K562 (cell line): Measurements from ENCODE around the gene CREB3L4. TPM values are rescaled to one million over a fixed set of nuclear protein-coding genes. Genes with fewer than 3 reads are reported as not detected.

ENCODE experiments used
- CBX5 ChIP-seq: IDR thresholded peaks from 2 replicates; pipeline ENCODE4 v1.6.1; 2014; ENCODE audit warnings: low read depth, borderline replicate concordance
- CTCF ChIP-seq, 3 experiments: IDR thresholded peaks in 2 of 3; conservative IDR thresholded peaks in 1 of 3; 2 replicates each; pipeline ENCODE4 v1.5.1; 2011 to 2012; ENCODE audit warnings: low read length in 3 of 3, mild to moderate bottlenecking in 3 of 3, control low read depth in 2 of 3, improper control_type of control experiment in 1 of 3, inconsistent platforms in 1 of 3, low read depth in 1 of 3, mixed read lengths in 1 of 3, moderate library complexity in 1 of 3; ENCODE audit not compliant: insufficient read depth in 2 of 3
- CUX1 ChIP-seq: fragments of 200-800 bp; sonication (Bioruptor generic); IDR thresholded peaks from 2 replicates; pipeline ENCODE4 v1.6.1; 2016; ENCODE audit warnings: missing genetic modification characterization, missing compliant biosample characterization
- EP400 ChIP-seq: fragments of 450-650 bp; IDR thresholded peaks from 2 replicates; pipeline ENCODE4 v1.6.1; 2017; ENCODE audit warnings: antibody characterized with exemption, mild to moderate bottlenecking, moderate library complexity
- FOSL1 ChIP-seq: fragments of 200-800 bp; sonication (Bioruptor generic); conservative IDR thresholded peaks from 2 replicates; pipeline ENCODE4 v1.6.1; 2016; ENCODE audit warnings: missing genetic modification characterization, missing compliant biosample characterization
- GABPA ChIP-seq: fragments of 200-800 bp; sonication (Bioruptor generic); conservative IDR thresholded peaks from 2 replicates; pipeline ENCODE4 v1.6.1; 2016; ENCODE audit warnings: low read depth, missing genetic modification characterization, missing compliant biosample characterization
- GABPB2 ChIP-seq: fragments of 250-450 bp; sonication (Bioruptor Pico); conservative IDR thresholded peaks from 2 replicates; pipeline ENCODE4 v1.5.1; 2021; ENCODE audit warnings: mild to moderate bottlenecking
- GTF2E2 ChIP-seq: fragments of 200-800 bp; sonication (Bioruptor generic); IDR thresholded peaks from 2 replicates; pipeline ENCODE4 v1.6.1; 2016; ENCODE audit warnings: missing genetic modification characterization, missing compliant biosample characterization
- HDAC1 ChIP-seq, 2 experiments: fragments of 450-650 bp; IDR thresholded peaks; 2 replicates each; pipeline ENCODE4 v1.6.1; 2016 to 2017; ENCODE audit warnings: inconsistent platforms in 1 of 2, mild to moderate bottlenecking in 1 of 2, moderate library complexity in 1 of 2
- POLR2AphosphoS5 ChIP-seq: IDR thresholded peaks from 2 replicates; pipeline ENCODE4 v1.6.1; 2011; ENCODE audit warnings: mild to moderate bottlenecking, low read depth, low read length, moderate library complexity; ENCODE audit not compliant: control insufficient read depth, insufficient read depth
- POLR2G ChIP-seq: fragments of 200-400 bp; formaldehyde crosslinking; IDR thresholded peaks from 2 replicates; pipeline ENCODE4 v1.6.1; 2017; ENCODE audit warnings: low read depth, mild to moderate bottlenecking, antibody characterized with exemption, low read length, moderate library complexity
- POLR3G ChIP-seq: IDR thresholded peaks from 2 replicates; pipeline ENCODE4 v1.6.1; 2011; ENCODE audit not compliant: insufficient read length, insufficient replicate concordance; ENCODE audit errors: extremely low read depth
- TFAP4 ChIP-seq: sonication (generic); formaldehyde crosslinking; IDR thresholded peaks from 2 replicates; pipeline ENCODE4 v1.8.0; 2022; ENCODE audit warnings: missing genetic modification reagents, mild to moderate bottlenecking, moderate library complexity, borderline replicate concordance
- UBTF ChIP-seq, 2 experiments: IDR thresholded peaks; 2 replicates each; pipeline ENCODE4 v1.6.1; 2012; ENCODE audit warnings: improper control_type of control experiment in 2 of 2, low read depth in 2 of 2, low read length in 2 of 2, borderline replicate concordance in 1 of 2
- polyA plus RNA-seq, 8 experiments: library from polyadenylated mRNA; depleted of rRNA in 4 of 8; stranded (reverse) in 5 of 8; unstranded in 3 of 8; fragments of >200 nt; fragmentation: Nextera tagmentation in 2 of 8; fragmentation: Illumina TruSeq in 1 of 8; extraction: Ambion mirVana in 2 of 8; extraction: Trizol in 1 of 8; gene quantifications; 2 replicates each; pipeline versions ENCODE4 v1.2.1 to v1.2.3, GENCODE V29; 2011 to 2014; ENCODE audit warnings: inconsistent platforms in 1 of 8, missing spikeins in 1 of 8
- total RNA-seq, 7 experiments: library from RNA; depleted of rRNA in 6 of 7; stranded (reverse); fragments of >200 nt in 6 of 7; fragmentation: Illumina TruSeq in 2 of 7; extraction: Trizol in 2 of 7; gene quantifications; 2 replicates each; pipeline versions ENCODE4 v1.2.1 to v1.2.3, GENCODE V29; 2011 to 2021; ENCODE audit warnings: low replicate concordance in 1 of 7

The CREB3L4 gene
- total and polyA plus RNA-seq, 9 of the 15 experiments (the other 6 are each of a cell fraction or from before 2014, with no cell fraction given), result 9.9 to 18.6 (median 13.9) TPM

GRCh38 chr1:153922076-153922971 is 45.4 kb upstream of the CREB3L4 start (continued):
- TF ChIP-seq HDAC1 (IDR thresholded peaks at IDR 0.05) (0 out of 4 replicates have a peak, but pooled peaks of 1 of the 2 experiments have one; percentile 61), UBTF (IDR thresholded peaks at IDR 0.05; ENCODE audit: borderline replicate concordance in 1 of 2, low read depth in 2 of 2, low read length in 2 of 2) (peak in 1 of 2 experiments; percentile 87; a peak in 2 of 4 replicates), FOSL1 (peak; percentile 11; the same call in 1 of the 2 replicates), POLR2G (peak; percentile 91), POLR3G (no peak), CUX1 (no peak), EP400 (peak; percentile 76; the same call in 1 of the 2 replicates), GABPB2 (no peak), CBX5 (no peak), POLR2AphosphoS5 (peak; percentile 55), GTF2E2 (tag) (no peak), TFAP4 (peak; percentile 55), CTCF (IDR thresholded peaks at IDR 0.05 in 2 of 3, conservative IDR thresholded peaks at IDR 0.05 in 1 of 3; ENCODE audit: insufficient read depth in 2 of 3, low read depth in 1 of 3, low read length in 3 of 3) (peak; percentile 21 to 97 (median 68); a peak in 4 of 6 replicates), GABPA (tag) (0 out of 2 replicates have a peak, but pooled peaks have one; percentile 3)
